IMR-90 (cell line): ENCODE data around the gene CHMP1B. TPM values are rescaled to one million over a fixed set of nuclear protein-coding genes. Genes with fewer than 3 reads are reported as not detected.

Experiments used
- ATAC-seq: fragments of 200-7000 bp; cut with Tn5 transposase; 2 replicates; pipeline ENCODE4 v1.9.1; 2020; ENCODE audit warnings: low read depth, mild to moderate bottlenecking, moderate library complexity
- BruUV-seq: library from RNA; stranded (reverse); fragments of 400-500 nt; replicated peaks from 2 replicates; lab custom pipeline; 2021; lab: Mats Ljungman, UMichigan
- CTCF ChIA-PET: fragments of 300-600 bp; formaldehyde crosslinking; extraction: SDS; loops from one replicate; lab custom pipeline; 2021; ENCODE audit warnings: antibody characterized with exemption; lab: Yijun Ruan, JAX
- POLR2A ChIA-PET: fragments of 300-600 bp; sonication (Branson Sonifier 250); formaldehyde crosslinking; loops from one replicate; lab custom pipeline; 2022; ENCODE audit warnings: antibody characterized with exemption; ENCODE audit not compliant: unreplicated experiment; lab: Charles Lee
- DNase-seq: peaks from one replicate; pipeline ENCODE4 v3.0.0; 2013
- H2AFZ ChIP-seq: replicated peaks from 2 replicates; pipeline ENCODE3; 2013; ENCODE audit warnings: low read length, mild to moderate bottlenecking; ENCODE audit not compliant: poor library complexity
- H2AK5ac ChIP-seq: 2 replicates; pipeline ENCODE4 v1.6.1; 2013; ENCODE audit warnings: low read depth, low read length, inconsistent platforms
- H2AK9ac ChIP-seq: replicated peaks from 2 replicates; pipeline ENCODE3; 2013; ENCODE audit warnings: mild to moderate bottlenecking, low read depth, low read length, moderate library complexity; ENCODE audit not compliant: poor library complexity
- H2BK120ac ChIP-seq: 2 replicates; pipeline ENCODE4 v1.6.1; 2013; ENCODE audit warnings: low read depth, low read length, inconsistent platforms
- H2BK15ac ChIP-seq: 3 replicates; pipeline ENCODE4 v1.6.1; 2013; ENCODE audit warnings: low read depth, low read length, inconsistent platforms
- H2BK20ac ChIP-seq: 2 replicates; pipeline ENCODE4 v1.6.1; 2013; ENCODE audit warnings: low read depth, mild to moderate bottlenecking, inconsistent platforms, low read length, moderate library complexity
- H2BK5ac ChIP-seq: 2 replicates; pipeline ENCODE4 v1.6.1; 2013; ENCODE audit warnings: mild to moderate bottlenecking, low read depth, low read length, inconsistent platforms; ENCODE audit not compliant: poor library complexity, severe bottlenecking
- H3K14ac ChIP-seq: replicated peaks from 2 replicates; pipeline ENCODE4 v1.6.1; 2013; ENCODE audit warnings: low read depth, low read length, inconsistent platforms
- H3K18ac ChIP-seq: 2 replicates; pipeline ENCODE4 v1.6.1; 2013; ENCODE audit warnings: low read depth, low read length, control low read depth
- H3K23ac ChIP-seq: 2 replicates; pipeline ENCODE4 v1.6.1; 2013; ENCODE audit warnings: low read depth, low read length, inconsistent platforms
- H3K27ac ChIP-seq: 2 replicates; pipeline ENCODE4 v1.5.1; 2013; ENCODE audit warnings: mild to moderate bottlenecking, control low read depth, low read length; ENCODE audit not compliant: insufficient read depth
- H3K27me3 ChIP-seq: 2 replicates; pipeline ENCODE4 v1.6.1; 2013; ENCODE audit warnings: low read length; ENCODE audit not compliant: control insufficient read depth, insufficient read depth
- H3K36me3 ChIP-seq: 2 replicates; pipeline ENCODE4 v1.6.1; 2013; ENCODE audit warnings: low read length, mixed read lengths; ENCODE audit not compliant: control insufficient read depth, insufficient read depth
- H3K4ac ChIP-seq: 2 replicates; pipeline ENCODE4 v1.6.1; 2013; ENCODE audit warnings: low read depth, low read length, inconsistent platforms
- H3K4me1 ChIP-seq: 2 replicates; pipeline ENCODE4 v1.6.1; 2013; ENCODE audit warnings: low read length, mixed read lengths; ENCODE audit not compliant: control insufficient read depth, insufficient read depth
- H3K4me2 ChIP-seq: 2 replicates; pipeline ENCODE4 v1.6.1; 2013; ENCODE audit warnings: low read depth, mild to moderate bottlenecking, control low read depth, low read length, moderate library complexity
- H3K4me3 ChIP-seq: 2 replicates; pipeline ENCODE4 v1.5.1; 2013; ENCODE audit warnings: low read depth, mild to moderate bottlenecking, control low read depth, low read length, moderate library complexity; ENCODE audit not compliant: insufficient read depth
- H3K56ac ChIP-seq: 2 replicates; pipeline ENCODE4 v1.6.1; 2013; ENCODE audit warnings: low read length, inconsistent platforms; ENCODE audit not compliant: insufficient read depth; ENCODE audit errors: extremely low read depth
- H3K79me1 ChIP-seq, 2 experiments: 2 replicates each; pipeline ENCODE4 v1.6.1; 2013; ENCODE audit warnings: low read length in 2 of 2, inconsistent platforms in 1 of 2, low read depth in 1 of 2
- H3K9ac ChIP-seq: 2 replicates; pipeline ENCODE4 v1.6.1; 2013; ENCODE audit warnings: low read depth, low read length, control low read depth
- H3K9me1 ChIP-seq: 2 replicates; pipeline ENCODE4 v1.6.1; 2013; ENCODE audit warnings: low read length, inconsistent platforms; ENCODE audit not compliant: insufficient read depth
- H3K9me3 ChIP-seq: 2 replicates; pipeline ENCODE4 v1.6.1; 2013; ENCODE audit warnings: low read length; ENCODE audit not compliant: control insufficient read depth, insufficient read depth
- H4K20me1 ChIP-seq: 2 replicates; pipeline ENCODE4 v1.6.1; 2013; ENCODE audit warnings: low read length, inconsistent platforms; ENCODE audit not compliant: insufficient read depth
- H4K5ac ChIP-seq: 2 replicates; pipeline ENCODE4 v1.6.1; 2013; ENCODE audit warnings: mild to moderate bottlenecking, low read depth, low read length, control low read depth
- H4K8ac ChIP-seq, 2 experiments: 2 replicates each; pipeline ENCODE4 v1.6.1; 2013; ENCODE audit warnings: low read depth in 2 of 2, low read length in 2 of 2, control low read depth in 1 of 2, inconsistent platforms in 1 of 2
- H4K91ac ChIP-seq: 2 replicates; pipeline ENCODE4 v1.6.1; 2013; ENCODE audit warnings: low read depth, low read length, inconsistent platforms; ENCODE audit not compliant: insufficient read depth
- CEBPB ChIP-seq: IDR thresholded peaks from 2 replicates; pipeline ENCODE4 v1.6.1; 2012; ENCODE audit warnings: low read depth, low read length, improper control_type of control experiment
- FOS ChIP-seq: fragments of 150-350 bp; IDR thresholded peaks from 2 replicates; pipeline ENCODE4 v1.6.1; 2016; ENCODE audit warnings: low read depth, low read length
- MAFK ChIP-seq: IDR thresholded peaks from 2 replicates; pipeline ENCODE4 v1.6.1; 2012; ENCODE audit warnings: low read depth, low read length, improper control_type of control experiment
- POLR2A ChIP-seq: IDR thresholded peaks from 2 replicates; pipeline ENCODE4 v1.6.1; 2012; ENCODE audit warnings: mild to moderate bottlenecking, low read depth, low read length
- RAD21 ChIP-seq: IDR thresholded peaks from 2 replicates; pipeline ENCODE4 v1.6.1; 2012; ENCODE audit warnings: low read length, improper control_type of control experiment
- RFX5 ChIP-seq: IDR thresholded peaks from 2 replicates; pipeline ENCODE4 v1.8.0; 2012; ENCODE audit warnings: low read depth, mild to moderate bottlenecking, low read length, moderate library complexity
- SMC3 ChIP-seq: fragments of 150-350 bp; IDR thresholded peaks from 2 replicates; pipeline ENCODE4 v1.6.1; 2016; ENCODE audit warnings: low read depth, mild to moderate bottlenecking, antibody characterized with exemption, low read length, moderate library complexity
- WGBS, 2 experiments: methylation state at CpG; one replicate each; pipeline versions ENCODE4 v1.1.5 to v1.1.7; 2013; ENCODE audit warnings: missing lambda C conversion rate in 2 of 2; ENCODE audit not compliant: insufficient read length in 1 of 2; ENCODE audit errors: extremely low coverage in 2 of 2; 5-methylcytosine and 5-hydroxymethylcytosine counted together
- dilution Hi-C: fragments of 300-500 bp; cut with HindIII; formaldehyde crosslinking; loops from one replicate; pipeline ENCODE4 v1.14.3; 2018; ENCODE audit warnings: low sequenced_read_pairs; ENCODE audit not compliant: unreplicated experiment
- in situ Hi-C: fragments of 300-500 bp; cut with MboI; formaldehyde crosslinking; loops from 3 replicates; pipeline ENCODE4 v1.14.3; 2019; ENCODE audit warnings: low sequenced_read_pairs, inconsistent platforms, mixed read lengths
- intact Hi-C: fragments of 100-400 bp; cut with micrococcal nuclease; formaldehyde crosslinking; loops from 2 replicates; pipeline ENCODE4 v1.10.0; 2022
- polyA plus RNA-seq, 3 experiments: library from polyadenylated mRNA; depleted of rRNA; stranded (reverse); fragments of >200 nt; gene quantifications; 2 replicates each; pipeline ENCODE4 v1.2.3, GENCODE V29; 2012; ENCODE audit warnings: low replicate concordance in 1 of 3
- total RNA-seq: library from RNA; depleted of rRNA; stranded (reverse); fragments of >200 nt; gene quantifications from 2 replicates; pipeline ENCODE4 v1.2.3, GENCODE V29; 2012

Gene CHMP1B
- total and polyA plus RNA-seq, 2 of the 4 experiments (the other 2 are of a cell fraction), result 21.1 to 39.4 TPM

DNA sequence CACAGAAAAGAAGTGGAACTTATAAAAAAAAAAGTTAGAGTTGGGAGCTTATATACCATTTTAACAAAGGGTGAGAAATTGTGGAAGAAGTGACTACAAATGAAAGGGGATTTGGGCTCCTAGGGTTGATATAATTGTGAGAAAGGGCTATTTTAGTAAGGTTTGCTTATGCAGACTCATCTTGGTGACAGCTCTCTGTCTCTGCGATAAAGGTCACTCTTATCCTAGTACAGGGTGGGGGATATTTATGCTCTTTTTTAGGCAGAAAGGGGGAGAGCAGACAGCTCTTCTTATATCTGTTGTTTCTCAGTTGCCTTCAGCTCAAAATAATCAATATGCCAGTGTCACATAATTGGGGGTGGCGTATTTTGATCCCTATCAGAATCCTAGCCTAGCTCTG lies 31.3 kb upstream of the CHMP1B start:
- intact Hi-C loops (no loop called here), in situ Hi-C loops (no loop called here), dilution Hi-C loops (no loop called here)
- Histone ChIP-seq H4K91ac (no peak overlapping the region), H3K9me3 (no peaks in the 10 kb centered on the region), H2BK5ac (no peak overlapping the region), H3K9me1 (no peaks in the 10 kb centered on the region), H2BK15ac (no peak overlapping the region), H3K4me1 (no peaks in the 10 kb centered on the region), H3K79me1 (no peaks in the 10 kb centered on the region), H3K27me3 (peaks cover 8% of the 10 kb centered on the region), H3K56ac (no peak overlapping the region), H3K4me2 (no peak overlapping the region), H3K4ac (no peak overlapping the region), H2AFZ (no peak overlapping the region), H3K36me3 (no peaks in the 10 kb centered on the region), H2AK5ac (no peak overlapping the region), H3K9ac (no peak overlapping the region), H3K4me3 (no peak overlapping the region), H2BK20ac (no peak overlapping the region), H3K18ac (no peak overlapping the region), H2BK120ac (no peak overlapping the region), H3K14ac (no peak overlapping the region), H3K27ac (no peak overlapping the region), H4K20me1 (no peaks in the 10 kb centered on the region), H4K5ac (no peak overlapping the region), H2AK9ac (no peak overlapping the region), H4K8ac (no peak overlapping the region), H3K23ac (no peak overlapping the region)
- no CpG with 5 or more reads among the region's 2 CpGs for WGBS, 2 experiments
- ATAC-seq (no peak), DNase-seq (no peak)
- no TSS peak for BruUV-seq
- TF ChIP-seq POLR2A (no peak), CEBPB (no peak), FOS (no peak), RAD21 (no peak), RFX5 (no peak), MAFK (no peak), SMC3 (no peak)
- ChIA-PET CTCF (no interaction called here), POLR2A (no interaction called here)
